ENCODE data around the gene EMID1.
A peak's percentile ranks its signal among the peaks of the same experiment; 100 is the strongest.

Gene EMID1

DNA sequence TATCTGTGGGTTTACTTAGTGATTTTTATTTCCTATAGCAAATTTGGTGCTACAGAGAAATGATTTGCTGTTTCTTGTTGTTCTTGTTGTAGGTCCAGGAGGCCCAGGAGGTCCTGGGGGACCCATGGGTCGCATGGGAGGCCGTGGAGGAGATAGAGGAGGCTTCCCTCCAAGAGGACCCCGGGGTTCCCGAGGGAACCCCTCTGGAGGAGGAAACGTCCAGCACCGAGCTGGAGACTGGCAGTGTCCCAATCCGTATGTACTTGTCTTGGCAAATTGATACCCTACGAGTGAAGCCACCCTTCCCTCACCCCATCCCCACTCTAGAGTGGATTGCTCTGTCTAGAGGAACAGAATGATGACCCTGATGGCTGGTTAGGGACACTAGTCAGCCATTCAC, 92.9 kb downstream of the EMID1 start:
- no peak overlapping the region for H3K4me3 ChIP-seq (ENCODE audit: low read depth, low read length)
- no peak for DNase-seq (ENCODE audit: low read depth)
- TF ChIP-seq, protein P1, sequence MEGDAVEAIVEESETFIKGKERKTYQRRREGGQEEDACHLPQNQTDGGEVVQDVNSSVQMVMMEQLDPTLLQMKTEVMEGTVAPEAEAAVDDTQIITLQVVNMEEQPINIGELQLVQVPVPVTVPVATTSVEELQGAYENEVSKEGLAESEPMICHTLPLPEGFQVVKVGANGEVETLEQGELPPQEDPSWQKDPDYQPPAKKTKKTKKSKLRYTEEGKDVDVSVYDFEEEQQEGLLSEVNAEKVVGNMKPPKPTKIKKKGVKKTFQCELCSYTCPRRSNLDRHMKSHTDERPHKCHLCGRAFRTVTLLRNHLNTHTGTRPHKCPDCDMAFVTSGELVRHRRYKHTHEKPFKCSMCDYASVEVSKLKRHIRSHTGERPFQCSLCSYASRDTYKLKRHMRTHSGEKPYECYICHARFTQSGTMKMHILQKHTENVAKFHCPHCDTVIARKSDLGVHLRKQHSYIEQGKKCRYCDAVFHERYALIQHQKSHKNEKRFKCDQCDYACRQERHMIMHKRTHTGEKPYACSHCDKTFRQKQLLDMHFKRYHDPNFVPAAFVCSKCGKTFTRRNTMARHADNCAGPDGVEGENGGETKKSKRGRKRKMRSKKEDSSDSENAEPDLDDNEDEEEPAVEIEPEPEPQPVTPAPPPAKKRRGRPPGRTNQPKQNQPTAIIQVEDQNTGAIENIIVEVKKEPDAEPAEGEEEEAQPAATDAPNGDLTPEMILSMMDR (IDR thresholded peaks at IDR 0.05; ENCODE audit: low read depth, low read length): no peak
- TF ChIP-seq POLR2A (IDR thresholded peaks at IDR 0.05; ENCODE audit: extremely low read depth, insufficient read length) (no peak), MYC (IDR thresholded peaks at IDR 0.05; ENCODE audit: low read depth, low read length) (no peak)
- TF ChIP-seq, protein P2, sequence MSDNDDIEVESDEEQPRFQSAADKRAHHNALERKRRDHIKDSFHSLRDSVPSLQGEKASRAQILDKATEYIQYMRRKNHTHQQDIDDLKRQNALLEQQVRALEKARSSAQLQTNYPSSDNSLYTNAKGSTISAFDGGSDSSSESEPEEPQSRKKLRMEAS (IDR thresholded peaks at IDR 0.05; ENCODE audit: low read depth, low read length): no peak

DNA sequence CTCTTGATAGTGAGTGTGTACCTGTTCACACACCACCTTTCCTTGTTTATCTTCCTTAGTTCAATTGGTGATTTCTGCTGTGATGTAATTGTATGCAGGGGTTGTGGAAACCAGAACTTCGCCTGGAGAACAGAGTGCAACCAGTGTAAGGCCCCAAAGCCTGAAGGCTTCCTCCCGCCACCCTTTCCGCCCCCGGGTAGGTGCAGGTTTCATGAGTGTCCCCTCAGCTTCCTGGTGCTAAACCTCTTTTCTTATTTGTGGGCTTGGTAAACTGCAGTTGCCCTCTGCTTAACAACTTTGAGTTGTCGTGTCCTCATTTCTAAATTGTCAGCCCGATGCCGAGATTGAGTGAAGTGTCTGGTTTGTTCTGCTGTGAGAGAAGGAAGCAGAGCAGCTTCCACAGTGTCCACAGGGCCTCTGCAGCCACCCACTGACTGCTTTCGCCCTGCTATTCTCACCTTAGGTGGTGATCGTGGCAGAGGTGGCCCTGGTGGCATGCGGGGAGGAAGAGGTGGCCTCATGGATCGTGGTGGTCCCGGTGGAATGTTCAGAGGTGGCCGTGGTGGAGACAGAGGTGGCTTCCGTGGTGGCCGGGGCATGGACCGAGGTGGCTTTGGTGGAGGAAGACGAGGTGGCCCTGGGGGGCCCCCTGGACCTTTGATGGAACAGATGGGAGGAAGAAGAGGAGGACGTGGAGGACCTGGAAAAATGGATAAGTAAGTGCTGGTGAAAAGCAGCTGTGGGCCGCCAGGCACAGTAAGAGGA, 93.6 kb downstream of the EMID1 start:
- TF ChIP-seq, protein P1 (IDR thresholded peaks at IDR 0.05; ENCODE audit: low read depth, low read length): no peak
- TF ChIP-seq POLR2A (IDR thresholded peaks at IDR 0.05; ENCODE audit: extremely low read depth, insufficient read length) (no peak), MYC (IDR thresholded peaks at IDR 0.05; ENCODE audit: low read depth, low read length) (no peak)
- TF ChIP-seq, protein P2 (IDR thresholded peaks at IDR 0.05; ENCODE audit: low read depth, low read length): no peak
- no peak overlapping the region for H3K4me3 ChIP-seq (ENCODE audit: low read depth, low read length)
- no peak for DNase-seq (ENCODE audit: low read depth)

DNA sequence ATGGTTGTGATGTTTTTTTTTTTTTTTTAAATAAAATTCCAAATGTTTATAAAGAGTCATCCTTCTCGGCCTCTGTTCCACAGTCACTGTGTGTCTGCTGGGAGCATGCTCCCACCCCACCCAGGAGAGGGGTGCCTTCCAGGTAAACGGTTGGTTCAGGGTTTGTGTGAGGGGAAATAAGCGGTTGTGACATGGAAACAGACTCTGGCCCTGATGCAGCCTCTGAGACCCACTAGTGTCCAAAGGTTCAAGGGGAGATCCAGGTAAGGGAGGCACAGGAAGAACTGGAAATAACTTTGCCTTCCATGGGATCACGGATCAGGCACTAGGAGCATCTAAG, 94.7 kb downstream of the EMID1 start:
- no peak for DNase-seq (ENCODE audit: low read depth)
- TF ChIP-seq, protein P2 (IDR thresholded peaks at IDR 0.05; ENCODE audit: low read depth, low read length): no peak
- TF ChIP-seq, protein P1 (IDR thresholded peaks at IDR 0.05; ENCODE audit: low read depth, low read length): no peak
- TF ChIP-seq MYC (IDR thresholded peaks at IDR 0.05; ENCODE audit: low read depth, low read length) (no peak), POLR2A (IDR thresholded peaks at IDR 0.05; ENCODE audit: extremely low read depth, insufficient read length) (no peak)
- no peak overlapping the region for H3K4me3 ChIP-seq (ENCODE audit: low read depth, low read length)

DNA sequence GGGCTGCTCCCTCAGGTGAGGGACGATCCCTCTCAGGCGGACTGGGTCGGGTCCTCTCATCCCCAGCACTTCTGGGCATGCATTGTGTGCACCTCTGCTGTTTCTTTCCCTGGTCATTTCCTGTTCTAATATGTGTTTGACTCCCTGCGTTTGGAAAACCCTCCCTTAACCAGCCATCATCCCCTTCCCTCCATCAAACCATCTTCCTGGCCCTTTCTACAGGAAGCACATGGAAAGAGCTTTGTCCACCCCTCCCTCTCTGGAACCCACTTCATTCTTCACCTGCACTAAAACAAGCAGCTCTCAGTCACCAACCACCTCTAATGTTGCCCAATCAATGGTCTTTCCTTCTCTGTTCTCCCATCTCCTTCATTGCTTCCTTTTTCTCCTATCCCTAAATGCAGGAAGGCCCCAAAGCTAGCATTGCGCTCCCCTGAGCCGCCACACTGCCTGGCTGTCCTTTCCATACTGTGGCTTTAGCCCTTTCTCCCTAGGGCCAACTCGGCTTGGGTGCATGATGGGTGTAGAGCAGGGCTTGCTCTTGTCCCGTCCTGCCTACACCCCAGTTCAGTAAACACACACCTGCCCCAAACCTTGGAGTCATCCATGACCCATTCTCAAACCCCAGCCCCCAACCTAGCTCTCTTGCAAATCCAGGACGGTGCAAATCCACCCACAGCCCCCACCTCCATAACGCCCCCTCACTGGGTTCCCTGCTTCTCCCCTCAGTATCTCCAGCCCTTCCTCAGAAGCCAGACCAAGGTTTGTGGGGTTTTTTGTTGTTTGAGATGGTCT, 95.3 kb downstream of the EMID1 start:
- peak; percentile 27 for DNase-seq (ENCODE audit: low read depth)
- no peak for TF ChIP-seq POLR2A (IDR thresholded peaks at IDR 0.05; ENCODE audit: extremely low read depth, insufficient read length)
- TF ChIP-seq MYC (IDR thresholded peaks at IDR 0.05; ENCODE audit: low read depth, low read length): no peak
- TF ChIP-seq, protein P1 (IDR thresholded peaks at IDR 0.05; ENCODE audit: low read depth, low read length): no peak
- TF ChIP-seq, protein P2 (IDR thresholded peaks at IDR 0.05; ENCODE audit: low read depth, low read length): no peak
- H3K4me3 ChIP-seq (ENCODE audit: low read depth, low read length): no peak overlapping the region

DNA sequence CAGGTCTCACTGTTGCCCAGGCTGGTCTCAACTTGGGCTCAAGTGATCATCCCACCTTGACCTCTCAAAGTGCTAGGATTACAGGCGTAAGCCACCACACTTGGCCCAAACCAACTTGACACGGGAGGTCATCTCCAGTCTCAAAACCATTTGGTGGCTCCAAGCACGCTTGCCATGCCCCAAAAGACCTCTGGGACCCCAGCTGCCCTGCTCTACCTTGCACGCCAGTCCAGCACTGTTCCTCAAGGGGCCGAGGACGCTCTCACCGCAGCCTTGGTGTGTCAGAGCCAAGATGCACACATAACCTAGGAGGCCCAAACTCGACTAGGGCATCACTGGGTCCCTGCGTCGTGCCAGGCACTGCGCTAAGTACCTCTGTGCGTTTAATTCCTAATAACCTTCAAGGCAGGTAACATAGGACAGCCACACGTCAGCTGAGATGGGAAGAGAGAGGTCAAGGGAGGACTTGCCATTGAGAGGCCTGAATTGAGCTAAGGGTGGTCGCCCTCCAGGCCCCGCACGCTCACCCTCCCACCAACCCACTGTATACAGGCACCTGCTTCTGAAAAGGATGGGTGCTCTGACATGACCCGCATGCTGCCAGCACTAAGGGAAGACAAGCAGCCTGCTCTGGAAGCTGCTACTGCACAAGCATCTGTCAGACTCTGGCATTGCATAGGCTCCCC, 96.2 kb downstream of the EMID1 start:
- H3K4me3 ChIP-seq (ENCODE audit: low read depth, low read length): no peak overlapping the region
- TF ChIP-seq, protein P2 (IDR thresholded peaks at IDR 0.05; ENCODE audit: low read depth, low read length): no peak
- no peak for TF ChIP-seq POLR2A (IDR thresholded peaks at IDR 0.05; ENCODE audit: extremely low read depth, insufficient read length)
- TF ChIP-seq, protein P1 (IDR thresholded peaks at IDR 0.05; ENCODE audit: low read depth, low read length): no peak
- no peak for TF ChIP-seq MYC (IDR thresholded peaks at IDR 0.05; ENCODE audit: low read depth, low read length)
- DNase-seq (ENCODE audit: low read depth): peak; percentile 27

All from NB4 (cell line).